Hematopoietic multipotent progenitor cell treated with erythropoietin and hydrocortisone succinate and interleukin-3 and kit ligand, for 8 days (in vitro differentiated cells): ENCODE measurements around the gene VGLL2.
"Not testable (repeated sequence)": the region's sequence is repeated elsewhere in the genome, so short reads cannot be mapped to it uniquely, and the experiment has no call there.

Experiments used
- DNase-seq: peaks from one replicate; pipeline ENCODE4 v3.0.0-alpha.2; 2015

The VGLL2 gene

GRCh38 chr6:117265410-117266256 lies at the start of gene VGLL2:
VGLL2 (plus strand) TSS chr6:117265558; CDS start chr6:117265764, 206 bp downstream.
- DNase-seq, result no peak

- no peak for DNase-seq
These were observed 42.5 kb upstream of the VGLL2 start for GRCh38 chr6:117222861-117223260.

- no peak for DNase-seq
These were observed 38.6 kb upstream of the VGLL2 start for GRCh38 chr6:117226778-117227177.

GRCh38 chr6:117227245-117227962 lies 38.0 kb upstream of the VGLL2 start:
- DNase-seq, result no peak

DNA sequence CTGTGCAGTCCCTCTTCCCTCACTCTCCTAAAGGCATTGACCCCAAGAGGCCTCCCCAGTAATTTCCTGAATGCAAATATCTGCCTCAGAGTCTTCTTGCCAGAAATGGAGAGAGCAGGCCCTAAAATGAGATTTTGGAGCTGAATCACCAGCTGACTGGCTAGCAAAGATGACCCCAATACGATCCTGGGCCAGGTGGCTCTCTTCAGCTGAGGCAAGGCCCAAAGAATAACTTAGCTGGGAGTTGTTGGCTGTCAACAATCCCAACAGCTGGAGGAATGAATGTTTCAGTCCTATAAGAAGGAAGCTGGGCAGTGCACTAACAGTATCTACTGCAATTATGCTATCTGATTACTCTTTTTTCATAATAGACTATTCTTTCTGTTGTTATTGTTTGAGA lies 37.2 kb upstream of the VGLL2 start:
- no peak for DNase-seq

DNA sequence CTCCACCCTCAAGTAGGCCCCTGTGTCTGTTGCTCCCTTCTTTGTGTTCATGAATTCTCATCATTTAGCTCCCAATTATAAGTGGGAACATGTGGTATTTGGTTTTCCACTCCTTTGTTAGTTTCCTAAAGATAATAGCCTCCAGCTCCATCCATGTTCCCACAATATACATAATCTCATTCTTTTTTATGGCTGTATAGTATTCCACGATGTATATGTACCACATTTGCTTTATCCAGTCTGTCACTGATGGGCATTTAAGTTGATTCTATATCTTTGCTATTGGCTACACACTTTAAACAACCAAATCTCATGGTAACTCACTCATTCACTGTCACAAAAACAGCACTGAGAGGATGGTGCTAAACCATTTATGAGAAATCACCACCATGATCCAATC lies 35.5 kb upstream of the VGLL2 start:
- no peak for DNase-seq

DNA sequence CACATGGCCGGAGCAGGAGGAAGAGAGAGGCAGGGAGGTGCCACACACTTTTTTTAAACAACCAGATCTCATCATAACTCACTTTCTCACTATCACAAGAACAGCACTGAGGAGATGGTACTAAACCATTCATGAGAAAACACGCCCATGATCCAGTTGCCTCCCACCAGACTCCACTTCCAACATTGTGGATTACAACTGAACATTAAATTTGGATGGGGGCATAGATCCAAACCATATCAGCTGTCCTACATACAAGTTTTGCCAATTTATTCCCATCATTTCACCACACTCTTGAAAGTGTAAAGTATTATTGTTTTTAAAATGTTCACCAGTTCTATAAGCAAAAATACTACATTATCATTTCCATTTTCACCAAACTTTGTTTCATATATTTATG lies 33.9 kb upstream of the VGLL2 start:
- no peak for DNase-seq

- no peak for DNase-seq
These were observed 33.2 kb upstream of the VGLL2 start for GRCh38 chr6:117232196-117232595.

DNA sequence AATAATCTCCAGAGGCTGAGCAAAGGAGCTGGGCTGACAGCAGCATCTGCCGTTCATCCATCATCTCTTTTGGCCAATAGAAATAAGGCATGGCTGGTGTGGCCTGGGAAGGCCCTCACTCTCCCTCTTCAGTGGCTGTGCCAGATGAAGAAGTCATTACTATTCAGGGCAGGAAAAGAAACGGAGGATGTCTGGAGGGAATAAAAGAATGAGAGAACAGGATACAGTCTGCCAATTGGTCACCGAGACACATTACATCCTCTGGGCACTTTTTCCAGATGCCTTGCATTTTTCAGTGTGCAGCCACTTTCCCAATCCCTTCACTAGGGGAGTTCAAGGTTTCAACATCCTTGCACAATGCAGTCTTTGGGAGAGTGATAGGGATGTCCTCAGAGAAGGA lies 32.2 kb upstream of the VGLL2 start:
- DNase-seq, result no peak

- DNase-seq, result no peak
These were observed 27.8 kb upstream of the VGLL2 start for GRCh38 chr6:117237561-117237960.

- not testable (repeated sequence) for DNase-seq
These were observed 20.8 kb upstream of the VGLL2 start for GRCh38 chr6:117244571-117244970.

GRCh38 chr6:117244979-117245378 lies 20.4 kb upstream of the VGLL2 start:
- DNase-seq, result not testable (repeated sequence)

- no peak for DNase-seq
These were observed 11.6 kb upstream of the VGLL2 start for GRCh38 chr6:117253785-117254184.

DNA sequence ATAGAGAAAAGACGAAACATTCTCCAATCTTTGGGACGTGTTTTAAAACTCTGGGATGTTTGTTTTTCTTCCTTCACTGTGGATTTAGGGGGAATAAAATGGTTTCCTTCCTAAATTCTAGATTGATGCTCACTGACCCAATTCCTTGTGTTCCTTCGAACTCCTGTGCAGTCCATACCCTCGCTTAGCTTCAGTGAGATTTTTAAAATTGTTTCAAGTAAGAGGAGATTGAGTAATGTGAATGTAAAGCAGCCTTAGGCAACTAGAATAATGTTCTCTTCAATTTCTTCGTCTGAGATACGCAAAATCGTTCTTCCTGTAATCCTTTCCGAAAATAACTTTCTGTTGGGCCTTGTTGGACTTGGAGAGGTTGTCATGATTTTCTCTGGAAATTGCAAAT lies 2.6 kb upstream of the VGLL2 start:
- no peak for DNase-seq

DNA sequence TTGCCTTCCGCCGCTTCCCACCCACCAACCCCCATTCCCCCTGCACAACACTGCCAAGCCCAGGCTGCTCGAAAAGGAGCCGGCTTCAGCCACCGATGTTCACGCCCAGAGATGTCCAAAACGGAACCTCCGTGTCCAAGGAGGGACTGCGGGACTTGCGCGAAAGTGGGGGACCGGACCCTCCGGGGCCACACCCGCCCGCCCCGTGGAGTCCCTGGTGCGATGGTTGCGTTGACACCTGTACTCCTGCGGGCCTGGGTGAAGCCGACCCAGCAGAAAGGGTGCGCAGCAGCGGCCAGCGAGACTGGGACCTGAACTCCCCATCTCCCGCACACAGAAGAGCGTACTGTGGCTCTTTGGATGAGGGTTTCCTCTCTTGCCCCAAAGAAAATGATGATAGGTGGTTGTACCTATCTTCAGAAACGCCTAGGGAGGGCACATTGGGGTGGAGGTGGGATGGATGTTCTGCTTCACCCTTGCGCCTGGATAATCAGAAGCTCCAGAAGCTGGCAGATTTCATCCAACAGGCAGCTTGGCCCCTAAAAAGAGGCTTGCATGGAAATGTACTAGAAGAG lies 1.9 kb upstream of the VGLL2 start:
- no peak for DNase-seq

DNA sequence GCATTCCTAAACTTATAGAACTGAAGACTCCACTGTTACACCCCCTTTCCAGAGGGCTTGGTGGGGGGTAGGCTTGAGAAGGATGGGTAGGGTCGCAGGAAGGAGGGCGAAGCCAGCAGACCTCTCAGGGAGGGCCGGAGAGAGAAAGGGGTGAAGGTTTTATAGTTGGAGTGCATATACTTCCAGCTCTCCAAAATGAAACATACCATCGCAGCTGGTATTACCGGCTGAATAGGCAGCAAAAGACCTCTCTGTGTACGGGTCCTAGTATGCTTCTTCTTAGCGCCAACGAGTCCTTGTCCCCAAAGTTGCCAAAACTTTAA lies 1.0 kb upstream of the VGLL2 start:
- no peak for DNase-seq

GRCh38 chr6:117264692-117265409 lies 507 bp upstream of the VGLL2 start:
- no peak for DNase-seq

DNA sequence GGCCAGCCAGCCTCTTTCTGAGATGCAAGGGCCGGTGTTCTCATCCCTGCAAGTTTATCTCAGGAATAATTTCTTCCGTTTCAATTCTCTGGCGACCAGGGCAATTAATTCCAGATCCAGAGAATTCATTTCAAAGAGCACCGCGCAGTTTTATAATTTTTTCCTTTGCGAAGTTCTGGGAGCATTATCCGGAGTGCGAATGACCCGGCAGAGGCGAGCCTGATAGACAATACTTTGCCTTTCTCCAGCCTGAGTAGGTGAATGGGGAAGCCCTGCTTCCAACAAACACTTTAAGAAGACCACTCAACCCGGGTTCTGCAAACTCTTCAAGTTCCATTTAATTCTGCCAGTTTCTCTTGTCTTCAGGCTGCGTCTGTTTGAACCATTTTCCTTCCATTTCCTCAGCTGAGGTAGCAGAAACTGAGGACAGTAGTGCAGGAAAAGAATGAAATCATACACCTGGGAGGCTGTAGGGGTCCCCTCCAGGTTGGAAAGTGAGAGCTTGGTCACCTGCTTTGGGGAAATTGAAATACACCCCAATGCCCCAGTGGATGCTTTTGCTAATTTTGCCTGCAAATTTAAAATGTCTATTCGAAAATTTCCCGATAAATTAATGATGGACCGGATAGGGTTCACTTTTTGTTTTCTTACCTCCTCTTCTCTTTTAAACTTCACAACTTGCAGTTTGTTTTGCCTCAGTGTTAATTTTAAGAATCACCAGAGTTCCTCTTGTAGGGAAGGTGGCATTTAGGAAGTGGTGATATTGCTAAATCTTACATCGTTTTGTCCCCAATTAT lies 1.1 kb downstream of the VGLL2 start:
- DNase-seq, result no peak

DNA sequence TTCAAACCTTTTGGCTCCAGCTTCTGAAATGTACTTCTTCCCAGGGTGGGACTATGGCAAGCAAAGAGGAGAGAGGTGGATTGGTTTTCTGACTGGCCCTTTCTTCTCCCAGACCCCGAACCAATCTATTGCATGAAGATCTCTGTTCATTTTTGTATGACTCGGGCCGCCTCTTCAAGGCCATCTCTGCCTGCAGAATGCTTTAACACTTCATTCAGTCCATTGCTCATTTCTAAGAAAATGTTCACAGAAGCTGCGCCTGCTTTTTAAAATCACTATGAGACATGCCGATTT lies 1.6 kb downstream of the VGLL2 start:
- no peak for DNase-seq

DNA sequence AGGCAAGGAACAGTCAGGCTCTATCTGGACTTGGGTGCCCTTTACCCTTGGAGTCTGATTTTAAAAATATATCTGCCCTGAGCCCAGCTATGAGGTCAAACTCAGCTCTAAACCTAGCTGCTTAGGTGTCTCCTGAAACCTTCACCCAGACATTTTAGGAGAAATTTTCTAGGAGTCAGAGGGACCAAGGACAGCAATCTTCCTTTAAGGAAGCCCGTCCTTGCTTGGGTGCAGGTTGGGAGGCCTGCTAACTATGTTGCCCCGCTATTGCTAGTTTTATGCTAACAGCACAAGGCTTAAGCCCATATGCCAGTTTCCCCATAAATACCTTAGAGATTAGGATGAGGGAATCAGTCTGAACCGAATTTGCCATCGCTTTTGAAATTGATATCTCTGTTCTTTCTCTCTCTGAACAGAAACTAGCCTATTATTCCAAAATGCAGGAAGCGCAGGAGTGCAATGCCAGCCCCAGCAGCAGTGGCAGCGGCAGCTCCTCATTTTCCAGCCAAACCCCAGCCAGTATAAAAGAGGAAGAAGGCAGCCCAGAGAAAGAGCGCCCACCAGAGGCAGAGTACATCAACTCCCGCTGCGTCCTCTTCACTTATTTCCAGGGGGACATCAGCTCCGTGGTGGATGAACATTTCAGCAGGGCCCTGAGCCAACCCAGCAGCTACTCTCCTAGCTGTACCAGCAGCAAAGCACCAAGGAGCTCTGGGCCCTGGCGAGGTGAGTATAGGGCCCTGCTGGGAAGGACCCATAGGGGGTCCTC lies 2.6 kb downstream of the VGLL2 start:
- DNase-seq, result no peak

- DNase-seq, result no peak
These were observed 3.6 kb downstream of the VGLL2 start for GRCh38 chr6:117268924-117269323.

DNA sequence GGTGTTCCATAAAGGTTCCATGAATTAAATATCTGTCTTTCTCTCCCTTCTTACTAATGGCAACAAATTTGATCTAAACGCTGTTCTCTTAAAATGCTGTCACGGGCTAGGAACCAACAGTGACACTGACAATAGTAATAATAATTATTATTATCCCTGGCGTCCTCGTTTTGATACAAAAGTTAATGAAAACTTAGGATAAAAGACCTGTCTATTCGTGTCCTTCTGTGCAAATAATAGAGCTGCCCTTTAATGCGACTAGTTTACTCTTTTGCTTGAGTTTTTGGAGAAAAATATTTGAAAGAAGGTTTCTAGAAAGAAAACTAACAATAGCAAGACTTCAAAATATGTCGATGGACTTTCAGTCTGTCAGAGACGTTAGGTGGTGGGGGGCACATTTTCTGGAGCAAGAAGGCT lies 4.3 kb downstream of the VGLL2 start:
- no peak for DNase-seq
